ENCODE data around the gene ADARB2. TPM values are rescaled to one million over a fixed set of nuclear protein-coding genes. Genes with fewer than 3 reads are reported as not detected.
A peak's percentile ranks its signal among the peaks of the same experiment; 100 is the strongest.
"Not testable (repeated sequence)": the region's sequence is repeated elsewhere in the genome, so short reads cannot be mapped to it uniquely, and the experiment has no call there.

The ADARB2 gene
- total RNA-seq, 1 experiment from 2014 or later: not detected

DNA sequence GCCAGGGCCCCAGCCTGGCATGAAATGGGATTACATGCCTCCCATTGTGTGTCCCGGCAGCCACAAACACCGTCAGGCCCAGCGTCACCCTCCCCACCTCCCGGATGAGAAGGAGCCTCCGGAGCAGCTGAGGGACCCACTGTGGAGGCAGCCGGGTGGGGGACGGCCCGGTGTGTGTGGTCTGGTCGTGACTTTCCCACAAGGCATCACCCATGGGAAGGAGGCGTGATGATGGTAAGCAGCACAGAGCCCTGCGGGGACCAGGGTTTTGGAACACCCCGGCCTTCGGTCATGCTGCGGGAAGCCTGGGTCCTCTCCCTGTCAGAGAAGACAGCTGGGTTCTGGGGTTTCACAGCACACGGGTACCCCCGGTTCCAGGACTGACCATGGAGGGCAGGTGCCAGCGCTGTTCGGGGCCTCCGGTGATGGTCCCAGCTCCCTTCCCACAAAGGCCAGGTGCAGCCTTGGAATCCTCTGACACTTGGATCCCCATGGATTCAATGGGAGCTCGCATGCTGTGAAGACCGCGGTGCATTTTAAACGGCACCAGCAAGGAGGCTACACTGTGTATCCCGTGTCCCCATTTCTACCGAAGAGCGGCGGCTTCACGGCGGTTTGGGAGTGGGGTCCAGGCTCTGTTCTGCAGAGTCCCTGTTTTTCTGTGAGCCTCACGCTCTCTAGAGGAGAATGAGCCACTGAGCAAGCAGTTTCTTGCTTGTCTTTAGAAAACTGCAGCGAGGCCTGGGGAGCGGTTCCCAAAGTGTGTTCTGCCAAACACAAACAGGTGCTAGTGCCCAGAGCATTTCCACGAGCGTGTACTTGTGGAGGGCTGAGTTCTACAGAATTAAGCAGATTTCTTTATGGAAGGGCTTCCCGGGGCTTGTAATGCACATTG is 336.0 kb downstream of the ADARB2 start:
- no peak for DNase-seq (ENCODE audit: low read depth)

- DNase-seq (ENCODE audit: low read depth): peak; percentile 11
These were observed 336.9 kb downstream of the ADARB2 start for GRCh38 chr10:1400101-1401070.

- no peak for DNase-seq (ENCODE audit: low read depth)
These were observed 337.8 kb downstream of the ADARB2 start for GRCh38 chr10:1399431-1400100.

DNA sequence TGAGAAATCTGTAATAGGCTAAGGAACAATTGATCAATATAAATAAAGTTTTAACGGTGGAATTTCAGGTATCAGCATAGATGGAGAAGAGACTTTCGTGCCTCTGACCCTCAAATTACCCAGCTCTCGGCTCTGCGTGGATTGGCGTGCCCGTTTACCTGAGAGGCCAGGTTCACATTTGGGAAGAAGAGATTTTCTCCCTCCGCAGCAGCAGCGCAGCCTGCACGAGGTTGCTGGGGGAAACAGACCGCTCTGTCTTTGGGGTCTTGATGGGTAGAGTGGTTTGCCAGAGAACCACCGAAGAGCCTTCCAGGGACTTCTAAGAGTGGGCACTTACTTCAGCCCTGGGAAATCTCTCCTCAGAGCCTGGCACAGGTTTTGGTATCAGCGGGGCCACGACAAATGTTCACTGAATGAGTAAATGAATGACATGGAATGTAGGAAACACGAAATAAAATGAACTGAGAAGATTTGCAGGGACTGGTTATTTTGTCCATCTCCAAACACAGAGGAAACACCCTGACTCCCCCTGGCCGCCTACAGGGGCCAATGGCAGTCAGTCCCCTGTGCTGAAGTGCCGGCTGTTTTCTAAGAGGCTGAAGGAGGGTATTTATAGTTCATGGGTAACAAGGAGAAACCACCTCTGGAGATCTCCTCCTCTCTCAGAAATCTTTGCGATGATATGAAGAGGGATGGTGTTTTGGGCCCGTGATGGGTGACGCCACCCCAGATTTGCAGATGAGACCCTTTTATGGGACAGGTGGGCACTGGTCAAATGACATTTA is 338.5 kb downstream of the ADARB2 start:
- DNase-seq (ENCODE audit: low read depth): no peak

DNA sequence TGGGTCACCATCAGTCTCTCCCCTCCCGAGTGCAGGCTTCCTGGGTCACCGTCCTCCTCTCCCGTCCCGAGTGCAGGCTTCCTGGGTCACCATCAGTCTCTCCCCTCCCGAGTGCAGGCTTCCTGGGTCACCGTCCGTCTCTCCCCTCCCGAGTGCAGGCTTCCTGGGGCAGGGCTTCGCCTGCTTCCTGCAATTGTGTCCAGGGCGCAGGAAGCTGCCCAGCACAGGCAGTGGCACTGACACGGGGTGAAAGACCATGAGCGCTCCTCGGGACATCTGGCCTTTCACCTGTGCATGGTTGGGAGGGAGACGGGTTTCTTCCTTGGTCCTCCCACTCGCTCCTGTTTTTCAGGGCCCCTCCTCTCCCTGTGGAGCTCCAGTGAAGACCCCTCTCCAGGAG is 339.2 kb downstream of the ADARB2 start:
- DNase-seq (ENCODE audit: low read depth): not testable (repeated sequence)

DNA sequence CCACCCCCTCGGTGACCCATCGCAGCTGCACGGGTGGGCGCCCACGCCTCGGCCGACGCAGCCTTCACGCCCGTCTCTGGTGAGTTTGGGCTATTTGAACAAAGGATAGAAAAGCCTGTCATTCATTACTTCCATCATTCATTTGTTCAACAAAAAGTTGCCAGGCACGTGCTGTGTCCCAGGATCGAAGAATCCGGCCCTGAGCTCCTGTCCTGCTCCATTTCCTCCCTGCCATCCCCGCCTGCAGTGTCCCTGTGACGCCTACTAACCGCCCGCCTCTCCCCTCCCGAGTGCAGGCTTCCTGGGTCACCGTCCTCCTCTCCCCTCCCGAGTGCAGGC is 341.1 kb downstream of the ADARB2 start:
- no peak for DNase-seq (ENCODE audit: low read depth)

DNA sequence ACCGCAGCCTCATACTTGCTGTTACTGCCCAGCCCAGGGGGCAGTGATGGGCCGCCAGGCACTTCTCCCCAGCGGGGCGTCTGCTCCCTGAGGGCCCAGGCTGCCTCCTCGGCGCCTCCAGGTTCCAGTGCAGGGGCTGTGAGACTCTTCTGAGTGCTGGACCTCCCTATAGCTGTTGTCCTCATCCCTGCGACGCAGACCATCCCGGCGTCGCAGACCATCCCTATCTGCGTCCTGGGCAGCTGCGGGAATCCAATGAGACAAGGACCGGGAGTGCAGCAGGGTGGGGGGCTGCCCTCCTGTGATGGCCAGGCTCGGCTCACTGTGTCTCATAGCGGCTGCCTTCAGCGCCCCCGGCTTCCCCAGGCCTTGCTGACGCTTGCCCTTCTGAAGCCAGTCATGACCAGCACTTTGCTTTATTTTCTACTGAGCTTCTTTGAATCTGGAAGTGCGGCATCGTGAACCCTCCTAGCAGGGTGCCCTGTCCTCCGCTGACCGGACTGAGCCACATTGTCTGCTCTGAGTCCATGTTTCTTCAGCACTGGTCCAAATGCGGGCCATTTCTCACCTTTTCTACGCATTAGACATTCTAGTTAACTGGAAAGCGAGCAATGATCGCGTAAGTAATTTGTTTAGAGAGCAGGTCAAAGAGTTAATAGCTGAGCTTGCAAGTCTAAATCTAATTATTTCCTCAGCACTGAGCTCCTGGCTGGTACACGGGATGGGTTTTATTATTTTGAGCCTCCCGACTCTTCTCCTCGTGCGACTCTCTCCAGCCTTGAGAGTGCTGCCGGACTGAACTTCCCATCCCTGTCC is 341.6 kb downstream of the ADARB2 start:
- DNase-seq (ENCODE audit: low read depth): no peak

DNA sequence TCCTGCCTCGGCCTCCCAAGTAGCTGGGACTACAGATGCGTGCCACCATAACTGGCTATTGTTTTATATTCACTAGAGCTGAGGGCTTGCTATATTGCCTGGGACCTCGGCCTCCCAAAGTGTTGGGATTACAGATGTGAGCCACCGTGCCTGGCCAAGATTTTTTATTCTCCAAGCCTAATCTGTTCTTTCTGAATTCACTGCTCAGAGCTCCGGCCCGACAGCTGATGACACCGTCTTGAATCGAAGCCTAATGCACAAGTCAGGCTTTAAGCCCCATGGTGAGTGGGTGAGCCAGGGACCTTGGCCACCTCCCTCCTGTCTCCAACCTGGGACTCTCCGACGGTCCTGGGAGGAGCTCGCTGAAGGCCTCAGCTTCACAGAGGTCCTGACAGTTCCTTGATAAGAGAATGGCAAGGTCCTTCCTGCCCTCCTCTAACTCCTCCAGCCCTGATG is 342.3 kb downstream of the ADARB2 start:
- no peak for DNase-seq (ENCODE audit: low read depth)

- DNase-seq (ENCODE audit: low read depth): no peak
These were observed 343.0 kb downstream of the ADARB2 start for GRCh38 chr10:1394155-1394912.

GRCh38 chr10:1393481-1393880 is 343.8 kb downstream of the ADARB2 start:
- no peak for DNase-seq (ENCODE audit: low read depth)

DNA sequence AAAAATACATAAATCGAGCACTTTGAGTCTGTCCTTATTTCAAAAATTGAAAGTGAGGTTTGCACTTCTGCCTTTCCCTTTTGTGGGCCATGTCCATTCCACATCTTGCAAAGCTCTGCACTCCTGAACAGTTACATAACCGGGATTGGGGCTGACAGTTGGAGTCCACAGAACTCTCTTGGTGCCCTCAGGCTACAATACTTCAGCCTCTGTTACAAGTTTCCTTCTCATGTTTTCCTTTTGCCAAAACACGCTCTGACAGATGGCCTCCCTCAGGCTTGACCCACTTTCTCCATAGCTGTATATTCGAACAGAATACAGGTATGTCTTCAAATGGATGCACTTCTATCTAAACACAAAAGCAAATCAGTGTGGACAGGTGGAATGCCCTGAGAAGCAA is 345.2 kb downstream of the ADARB2 start:
- no peak for DNase-seq (ENCODE audit: low read depth)

DNA sequence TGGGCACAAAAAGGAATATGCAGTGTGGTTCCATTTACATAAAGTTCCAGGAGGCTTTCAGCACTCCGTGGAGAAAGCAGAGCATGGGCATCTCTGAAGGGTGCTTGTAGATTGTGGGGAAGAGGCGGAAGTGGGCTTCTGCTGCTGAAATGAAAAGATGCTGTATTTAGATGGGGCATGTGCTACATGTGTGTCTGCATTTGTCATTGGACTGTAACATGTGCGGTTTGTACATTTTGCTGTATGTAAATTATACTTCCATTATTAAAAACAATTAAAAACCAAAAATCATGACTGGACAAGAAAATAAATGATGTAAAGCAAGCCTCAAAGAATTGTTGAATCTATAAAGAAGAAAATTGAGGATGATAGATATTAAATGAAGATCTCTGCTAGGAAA is 347.1 kb downstream of the ADARB2 start:
- DNase-seq (ENCODE audit: low read depth): no peak

GRCh38 chr10:1384026-1384425 is 353.3 kb downstream of the ADARB2 start:
- DNase-seq (ENCODE audit: low read depth): no peak

DNA sequence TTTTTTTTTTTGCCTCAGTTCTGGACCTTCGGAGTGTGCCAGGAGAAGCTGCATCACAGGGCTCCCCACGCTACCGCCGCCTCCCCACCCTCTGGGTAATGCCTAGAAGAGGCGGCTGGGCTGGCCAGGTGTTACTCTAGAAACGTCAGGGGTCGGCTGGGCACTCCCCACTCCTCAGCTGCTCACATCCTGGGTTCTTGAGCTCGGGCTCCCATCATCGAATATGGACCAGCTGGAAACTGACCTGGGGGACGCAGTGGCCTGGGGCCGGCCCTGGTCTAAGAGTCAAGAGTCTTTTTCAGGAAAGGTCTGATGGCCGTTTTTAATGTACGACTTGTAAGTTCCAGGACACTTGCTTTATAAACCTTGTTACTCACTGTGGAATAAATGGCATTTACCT is 354.6 kb downstream of the ADARB2 start:
- no peak for DNase-seq (ENCODE audit: low read depth)

DNA sequence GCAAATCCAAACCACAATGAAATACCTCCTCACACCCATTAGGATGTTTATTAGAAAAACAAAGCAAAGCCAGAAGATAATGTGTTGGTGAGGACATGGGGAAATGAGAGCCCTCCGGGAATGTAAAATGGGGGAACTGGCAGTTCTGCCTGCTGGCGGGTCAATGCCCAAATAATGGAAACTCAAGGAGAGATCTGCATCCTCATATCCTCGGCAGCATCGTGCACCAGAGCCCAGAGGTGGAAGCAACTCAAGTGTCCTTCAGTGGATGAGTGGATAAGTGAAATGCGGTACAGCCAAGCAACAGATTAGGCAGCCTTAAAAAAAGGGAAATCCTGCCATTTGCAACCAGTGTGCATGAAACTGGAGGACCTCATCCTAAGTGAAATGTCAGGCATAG is 356.0 kb downstream of the ADARB2 start:
- DNase-seq (ENCODE audit: low read depth): no peak

GRCh38 chr10:1380088-1380671 is 357.1 kb downstream of the ADARB2 start:
- DNase-seq (ENCODE audit: low read depth): no peak

DNA sequence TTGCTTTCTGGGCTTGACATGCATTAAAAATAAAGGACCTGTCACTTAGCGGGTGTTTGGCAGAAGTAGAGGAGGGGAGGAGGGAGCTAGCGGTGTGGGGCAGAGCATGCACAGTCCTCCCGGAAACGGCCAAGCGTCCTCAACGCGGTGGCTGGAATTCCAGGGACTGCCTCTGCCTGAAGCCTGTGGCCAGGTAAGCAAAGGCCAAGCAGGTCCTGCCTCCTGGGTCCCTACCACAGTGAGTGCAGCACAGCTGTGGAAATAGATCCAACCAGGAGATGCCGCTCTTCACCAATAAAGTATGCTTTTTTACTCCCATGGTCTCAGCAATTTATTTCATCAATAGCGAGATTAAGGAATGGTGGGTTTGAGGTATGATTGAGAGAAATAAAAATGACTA is 357.7 kb downstream of the ADARB2 start:
- DNase-seq (ENCODE audit: low read depth): no peak

- DNase-seq (ENCODE audit: low read depth): no peak
These were observed 358.9 kb downstream of the ADARB2 start for GRCh38 chr10:1378473-1378872.
